Measurements from ENCODE around the gene SYPL1.

- TF ChIP-seq, protein P1, sequence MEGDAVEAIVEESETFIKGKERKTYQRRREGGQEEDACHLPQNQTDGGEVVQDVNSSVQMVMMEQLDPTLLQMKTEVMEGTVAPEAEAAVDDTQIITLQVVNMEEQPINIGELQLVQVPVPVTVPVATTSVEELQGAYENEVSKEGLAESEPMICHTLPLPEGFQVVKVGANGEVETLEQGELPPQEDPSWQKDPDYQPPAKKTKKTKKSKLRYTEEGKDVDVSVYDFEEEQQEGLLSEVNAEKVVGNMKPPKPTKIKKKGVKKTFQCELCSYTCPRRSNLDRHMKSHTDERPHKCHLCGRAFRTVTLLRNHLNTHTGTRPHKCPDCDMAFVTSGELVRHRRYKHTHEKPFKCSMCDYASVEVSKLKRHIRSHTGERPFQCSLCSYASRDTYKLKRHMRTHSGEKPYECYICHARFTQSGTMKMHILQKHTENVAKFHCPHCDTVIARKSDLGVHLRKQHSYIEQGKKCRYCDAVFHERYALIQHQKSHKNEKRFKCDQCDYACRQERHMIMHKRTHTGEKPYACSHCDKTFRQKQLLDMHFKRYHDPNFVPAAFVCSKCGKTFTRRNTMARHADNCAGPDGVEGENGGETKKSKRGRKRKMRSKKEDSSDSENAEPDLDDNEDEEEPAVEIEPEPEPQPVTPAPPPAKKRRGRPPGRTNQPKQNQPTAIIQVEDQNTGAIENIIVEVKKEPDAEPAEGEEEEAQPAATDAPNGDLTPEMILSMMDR (IDR thresholded peaks at IDR 0.05; ENCODE audit: low read depth, low read length, poor library complexity, severe bottlenecking) = no peak
- TF ChIP-seq EZH2phosphoT487 (IDR thresholded peaks at IDR 0.05; ENCODE audit: borderline replicate concordance, low read length) = no peak
Measured at GRCh38 chr7:106063692-106064091, 48.4 kb downstream of the SYPL1 start.

Data from DOHH2 (cell line).